ENCODE data around the gene HSD17B2.

DNA sequence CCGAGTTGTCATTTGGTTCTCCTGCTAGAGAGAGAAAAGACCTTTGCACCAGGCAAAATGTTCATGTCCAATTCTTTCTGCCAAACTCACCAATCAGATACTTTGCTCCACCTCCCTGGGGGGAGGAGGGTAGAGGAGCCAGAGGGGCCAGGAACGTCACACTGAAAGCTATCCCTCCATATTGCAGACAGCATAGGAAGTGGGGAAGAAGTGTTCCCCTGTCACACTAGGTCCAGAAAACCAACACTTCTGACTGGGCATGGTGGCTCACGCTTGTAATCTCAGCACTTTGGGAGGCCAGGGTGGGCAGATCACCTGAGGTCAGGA, 9.5 kb downstream of the HSD17B2 start:
- TF ChIP-seq ZBTB7A (IDR thresholded peaks at IDR 0.05; ENCODE audit: low read depth) (no peak), RAD21 (IDR thresholded peaks at IDR 0.05; ENCODE audit: low read depth) (no peak), TAF1 (IDR thresholded peaks at IDR 0.05; ENCODE audit: low read depth) (no peak), TEAD4 (IDR thresholded peaks at IDR 0.05) (no peak), CEBPB (IDR thresholded peaks at IDR 0.05) (no peak), EGR1 (IDR thresholded peaks at IDR 0.05) (no peak), CREB1 (IDR thresholded peaks at IDR 0.05; ENCODE audit: low read depth) (no peak), EP300 (IDR thresholded peaks at IDR 0.05; ENCODE audit: borderline replicate concordance) (no peak), YY1 (IDR thresholded peaks at IDR 0.05; ENCODE audit: low read depth) (no peak), FOXM1 (IDR thresholded peaks at IDR 0.05; ENCODE audit: borderline replicate concordance, low read depth) (no peak), NFIC (IDR thresholded peaks at IDR 0.05) (no peak), TCF12 (IDR thresholded peaks at IDR 0.05; ENCODE audit: low read depth) (no peak)
- TF ChIP-seq, protein P1, sequence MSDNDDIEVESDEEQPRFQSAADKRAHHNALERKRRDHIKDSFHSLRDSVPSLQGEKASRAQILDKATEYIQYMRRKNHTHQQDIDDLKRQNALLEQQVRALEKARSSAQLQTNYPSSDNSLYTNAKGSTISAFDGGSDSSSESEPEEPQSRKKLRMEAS (IDR thresholded peaks at IDR 0.05): no peak
- TF ChIP-seq, protein P2, sequence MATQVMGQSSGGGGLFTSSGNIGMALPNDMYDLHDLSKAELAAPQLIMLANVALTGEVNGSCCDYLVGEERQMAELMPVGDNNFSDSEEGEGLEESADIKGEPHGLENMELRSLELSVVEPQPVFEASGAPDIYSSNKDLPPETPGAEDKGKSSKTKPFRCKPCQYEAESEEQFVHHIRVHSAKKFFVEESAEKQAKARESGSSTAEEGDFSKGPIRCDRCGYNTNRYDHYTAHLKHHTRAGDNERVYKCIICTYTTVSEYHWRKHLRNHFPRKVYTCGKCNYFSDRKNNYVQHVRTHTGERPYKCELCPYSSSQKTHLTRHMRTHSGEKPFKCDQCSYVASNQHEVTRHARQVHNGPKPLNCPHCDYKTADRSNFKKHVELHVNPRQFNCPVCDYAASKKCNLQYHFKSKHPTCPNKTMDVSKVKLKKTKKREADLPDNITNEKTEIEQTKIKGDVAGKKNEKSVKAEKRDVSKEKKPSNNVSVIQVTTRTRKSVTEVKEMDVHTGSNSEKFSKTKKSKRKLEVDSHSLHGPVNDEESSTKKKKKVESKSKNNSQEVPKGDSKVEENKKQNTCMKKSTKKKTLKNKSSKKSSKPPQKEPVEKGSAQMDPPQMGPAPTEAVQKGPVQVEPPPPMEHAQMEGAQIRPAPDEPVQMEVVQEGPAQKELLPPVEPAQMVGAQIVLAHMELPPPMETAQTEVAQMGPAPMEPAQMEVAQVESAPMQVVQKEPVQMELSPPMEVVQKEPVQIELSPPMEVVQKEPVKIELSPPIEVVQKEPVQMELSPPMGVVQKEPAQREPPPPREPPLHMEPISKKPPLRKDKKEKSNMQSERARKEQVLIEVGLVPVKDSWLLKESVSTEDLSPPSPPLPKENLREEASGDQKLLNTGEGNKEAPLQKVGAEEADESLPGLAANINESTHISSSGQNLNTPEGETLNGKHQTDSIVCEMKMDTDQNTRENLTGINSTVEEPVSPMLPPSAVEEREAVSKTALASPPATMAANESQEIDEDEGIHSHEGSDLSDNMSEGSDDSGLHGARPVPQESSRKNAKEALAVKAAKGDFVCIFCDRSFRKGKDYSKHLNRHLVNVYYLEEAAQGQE (IDR thresholded peaks at IDR 0.05; ENCODE audit: low read depth): no peak
